RKO (cell line): Measurements from ENCODE around the gene MMP15.

Experiments used
- DNase-seq: peaks from one replicate; pipeline ENCODE4 v3.0.0-alpha.2; 2016; ENCODE audit warnings: low spot score

MMP15 gene

GRCh38 chr16:58019866-58020538, 5.6 kb upstream of the MMP15 start:
- DNase-seq, result no peak

- peak; percentile 42 for DNase-seq
Measured at GRCh38 chr16:58020628-58021521, 4.7 kb upstream of the MMP15 start.

DNA sequence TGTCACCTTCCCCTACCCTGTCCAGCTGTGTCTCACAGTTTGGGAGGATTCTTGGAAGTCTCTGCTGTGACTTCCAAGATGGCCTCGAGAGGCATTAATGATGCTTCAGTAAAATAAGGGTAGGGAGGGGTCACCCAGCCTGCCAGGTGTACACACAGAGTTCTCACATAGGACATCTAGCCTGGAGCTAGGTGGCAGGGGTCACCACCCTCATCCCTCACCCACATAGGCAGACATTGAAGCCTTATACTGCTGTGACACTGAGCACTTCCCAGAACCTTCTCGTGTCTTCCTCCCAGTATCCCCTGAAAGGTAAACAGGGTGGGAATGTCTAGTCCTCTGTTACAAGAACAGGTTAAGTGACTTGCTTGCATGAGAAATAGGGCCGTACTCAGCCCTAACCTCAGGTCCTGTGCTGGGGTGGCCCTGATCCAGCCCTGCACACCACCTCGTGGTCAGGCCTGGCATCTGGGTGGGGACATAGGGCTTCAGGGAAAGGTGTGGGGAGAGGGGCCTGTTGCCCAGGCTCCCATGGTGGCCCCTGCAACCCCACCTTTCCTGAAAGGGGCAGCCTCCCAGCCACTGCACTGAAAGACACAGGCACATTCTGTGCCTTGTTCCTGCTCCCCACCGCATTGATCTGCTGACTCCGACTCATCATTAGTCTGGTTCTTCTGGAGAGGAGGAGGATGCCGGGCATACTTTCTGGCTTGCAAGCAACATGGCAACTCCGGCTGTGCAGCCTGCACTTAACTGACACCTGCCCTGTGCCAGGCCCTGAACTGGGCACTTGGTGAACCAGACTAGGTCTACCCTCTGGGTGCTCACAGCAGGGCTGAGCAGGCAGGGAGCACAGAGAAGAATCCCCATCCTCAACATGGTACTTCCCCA, 3.6 kb upstream of the MMP15 start:
- peak; percentile 29 for DNase-seq

DNA sequence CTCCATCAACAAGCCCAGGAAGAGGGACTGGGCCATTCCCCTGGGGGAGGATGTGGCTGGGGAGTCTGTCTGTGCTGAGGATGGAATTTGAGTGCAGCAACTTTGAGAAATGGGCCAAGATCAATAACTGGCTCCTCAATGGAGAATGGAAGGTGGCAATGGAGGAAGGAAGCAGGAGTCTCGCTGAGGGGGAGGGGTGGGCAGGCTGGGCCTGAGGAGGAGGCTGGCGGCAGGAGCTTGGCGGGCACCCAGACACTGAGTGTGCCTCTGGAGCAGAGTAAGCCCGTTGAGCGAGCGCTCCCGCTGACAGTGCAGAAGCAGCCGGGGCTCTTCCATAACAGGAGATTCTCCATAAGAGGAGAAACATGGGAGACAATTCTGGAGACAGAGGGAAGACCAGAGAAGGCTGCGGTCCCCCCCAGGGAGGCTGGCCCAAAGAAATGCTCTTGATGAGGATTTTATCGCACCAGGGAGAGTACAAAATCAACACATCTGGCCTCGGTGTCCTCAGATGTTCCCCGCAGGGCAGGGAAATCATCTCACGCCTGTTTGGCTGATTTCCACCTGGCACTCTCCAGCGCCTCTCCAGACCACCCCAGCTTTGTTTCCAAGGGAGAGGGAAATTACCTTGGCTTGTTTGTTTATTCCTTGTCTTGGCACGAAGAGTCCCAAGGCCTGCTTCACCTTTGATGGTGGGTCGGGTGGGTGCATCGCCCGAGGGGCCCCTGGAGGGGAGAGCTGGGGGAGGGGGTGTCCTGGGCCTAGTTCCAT, 2.8 kb upstream of the MMP15 start:
- DNase-seq, result no peak

DNA sequence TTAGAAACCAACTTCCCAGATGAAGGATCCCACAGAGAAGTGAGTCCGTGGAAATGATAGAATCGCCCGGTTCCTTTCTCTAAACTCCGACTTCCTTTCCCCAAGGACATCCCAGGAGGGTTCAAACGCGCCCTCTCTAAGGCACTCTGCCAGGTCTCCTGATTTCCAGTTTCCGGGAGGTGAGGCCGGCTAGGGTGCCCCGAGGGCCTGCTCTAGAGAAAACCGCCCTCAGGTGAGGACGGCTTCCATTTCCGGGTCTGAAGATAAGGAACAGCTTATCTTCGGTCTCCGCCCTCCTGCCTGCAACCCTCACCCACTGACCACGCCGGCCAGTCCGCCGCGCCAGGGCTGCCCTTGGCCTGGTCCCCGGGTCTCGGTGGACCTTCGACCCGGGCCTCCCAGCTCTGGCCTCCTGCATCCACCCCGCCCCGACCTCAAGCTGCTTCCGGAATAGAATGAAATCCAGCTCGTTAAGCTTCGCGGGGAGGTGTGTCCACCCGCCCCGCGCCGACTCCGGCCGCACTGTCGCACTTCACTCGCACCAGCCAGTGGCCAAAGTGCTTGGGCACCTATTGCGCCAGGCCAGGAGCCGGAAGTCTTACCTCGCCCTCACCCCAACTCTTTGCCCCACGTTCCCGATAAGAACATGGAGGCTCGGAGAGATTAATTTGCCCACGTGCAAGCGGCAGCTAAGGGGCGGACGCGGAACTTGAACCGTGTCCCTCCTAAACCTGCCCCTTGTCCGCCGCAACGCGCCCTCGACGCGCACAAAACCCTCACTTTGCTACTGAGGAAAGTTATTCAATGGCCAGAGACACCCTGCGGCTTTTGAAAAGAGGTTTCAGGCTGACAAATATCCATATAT, 836 bp upstream of the MMP15 start:
- DNase-seq, result no peak

GRCh38 chr16:58026139-58026704, 668 bp downstream of the MMP15 start:
- DNase-seq, result peak; percentile 52

- DNase-seq, result no peak
Measured at GRCh38 chr16:58026705-58027160, 1.2 kb downstream of the MMP15 start.

- no peak for DNase-seq
Measured at GRCh38 chr16:58027161-58027915, 1.8 kb downstream of the MMP15 start.

GRCh38 chr16:58027916-58028455, 2.4 kb downstream of the MMP15 start:
- DNase-seq, result no peak

DNA sequence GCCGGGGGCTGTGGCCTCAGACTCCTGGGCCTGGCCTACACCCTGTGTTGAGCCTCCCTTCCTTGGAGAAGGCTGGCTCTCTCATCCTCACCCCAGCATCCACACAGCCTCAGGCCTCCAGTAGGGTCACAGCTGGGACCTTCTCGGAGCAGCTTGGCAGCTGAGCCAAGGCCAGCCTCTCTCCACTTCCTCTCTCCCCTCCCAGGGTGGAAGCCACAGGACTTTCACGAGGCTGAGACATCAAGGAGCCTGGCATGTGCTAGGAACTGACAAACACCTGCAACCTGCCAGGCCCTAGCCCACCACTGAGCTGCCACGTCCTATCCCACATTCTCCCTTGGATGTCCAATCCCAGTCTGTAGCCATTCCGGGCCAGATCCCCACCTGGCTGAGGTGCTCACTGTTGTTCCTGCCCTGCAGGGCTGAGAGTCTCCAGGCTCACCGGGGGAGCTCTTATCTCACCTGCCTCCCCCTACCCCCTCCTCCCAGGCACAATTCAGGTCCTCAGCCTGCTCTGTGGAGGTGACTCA, 3.1 kb downstream of the MMP15 start:
- DNase-seq, result no peak

- no peak for DNase-seq
Measured at GRCh38 chr16:58029410-58029809, 3.9 kb downstream of the MMP15 start.

DNA sequence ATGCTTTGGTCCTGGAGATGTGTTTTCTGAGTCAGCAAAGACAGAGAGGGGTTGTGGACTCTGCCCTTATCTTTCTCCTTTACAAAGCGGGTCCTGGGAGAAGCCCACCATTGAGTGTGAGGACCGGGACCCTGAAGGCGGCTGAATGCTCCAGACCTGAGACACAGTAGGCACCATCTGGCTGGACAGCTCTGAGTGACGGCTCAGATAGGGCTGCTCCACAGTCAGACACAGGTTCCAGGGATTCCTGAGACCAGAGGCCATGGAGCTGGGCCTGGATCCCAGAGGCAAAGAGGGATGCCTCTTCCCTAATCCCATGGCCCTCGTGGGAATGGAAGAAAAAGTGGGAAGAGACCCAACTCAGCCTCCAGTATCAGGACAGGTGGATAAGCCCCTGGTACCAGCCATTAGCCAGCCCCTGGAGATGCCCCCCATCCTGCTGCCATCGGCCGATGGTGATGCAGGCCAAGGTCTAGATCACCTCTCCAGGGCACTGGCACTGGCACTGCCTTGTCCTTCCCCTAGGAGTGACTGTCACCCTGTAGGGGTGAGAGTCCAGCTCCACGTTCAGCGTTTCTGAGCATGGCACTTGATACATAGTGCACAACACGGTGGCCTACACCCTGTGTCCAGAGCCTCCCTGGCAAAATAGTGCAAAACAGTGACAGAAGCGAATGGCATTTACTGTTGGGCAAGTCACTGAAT, 4.7 kb downstream of the MMP15 start:
- DNase-seq, result no peak

DNA sequence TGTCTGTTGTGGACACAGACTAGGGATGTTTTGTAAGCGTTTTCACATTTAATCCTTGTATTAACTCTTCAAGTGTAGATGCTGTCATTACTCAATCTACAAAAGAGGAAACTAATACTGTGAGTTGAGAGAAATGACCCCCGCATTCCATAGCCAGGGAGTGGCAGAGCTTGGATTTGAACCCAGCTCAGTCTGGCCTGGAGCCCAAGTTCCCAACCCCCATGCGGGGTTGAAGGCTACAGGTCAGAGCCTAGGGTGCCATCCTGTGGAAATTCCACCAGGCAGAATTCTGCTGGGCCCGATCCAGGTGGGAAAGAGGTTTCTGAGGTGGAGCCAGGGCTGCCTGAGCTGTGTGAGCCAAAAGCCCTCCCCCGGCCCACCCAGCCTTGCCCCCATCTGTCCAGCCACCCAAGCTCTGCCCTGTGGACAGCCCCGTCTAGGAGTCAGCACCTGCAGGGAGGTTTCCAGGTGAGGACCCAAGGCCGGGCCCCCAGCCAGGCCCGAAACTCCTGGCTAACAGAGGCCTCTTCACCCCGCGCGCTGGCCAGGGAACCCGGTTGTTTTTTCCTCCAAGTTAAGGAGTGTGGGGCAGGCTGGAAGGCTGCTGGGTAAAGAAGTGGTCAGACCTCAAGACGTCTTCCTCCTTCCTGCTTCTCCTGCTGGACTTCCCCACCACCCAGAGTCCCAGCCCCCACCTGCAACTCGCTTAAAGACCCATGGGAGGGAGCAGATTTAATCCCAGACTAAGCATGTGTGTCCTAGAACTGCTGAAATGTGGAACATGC, 5.7 kb downstream of the MMP15 start:
- DNase-seq, result no peak

- no peak for DNase-seq
Measured at GRCh38 chr16:58032710-58033293, 7.2 kb downstream of the MMP15 start.

DNA sequence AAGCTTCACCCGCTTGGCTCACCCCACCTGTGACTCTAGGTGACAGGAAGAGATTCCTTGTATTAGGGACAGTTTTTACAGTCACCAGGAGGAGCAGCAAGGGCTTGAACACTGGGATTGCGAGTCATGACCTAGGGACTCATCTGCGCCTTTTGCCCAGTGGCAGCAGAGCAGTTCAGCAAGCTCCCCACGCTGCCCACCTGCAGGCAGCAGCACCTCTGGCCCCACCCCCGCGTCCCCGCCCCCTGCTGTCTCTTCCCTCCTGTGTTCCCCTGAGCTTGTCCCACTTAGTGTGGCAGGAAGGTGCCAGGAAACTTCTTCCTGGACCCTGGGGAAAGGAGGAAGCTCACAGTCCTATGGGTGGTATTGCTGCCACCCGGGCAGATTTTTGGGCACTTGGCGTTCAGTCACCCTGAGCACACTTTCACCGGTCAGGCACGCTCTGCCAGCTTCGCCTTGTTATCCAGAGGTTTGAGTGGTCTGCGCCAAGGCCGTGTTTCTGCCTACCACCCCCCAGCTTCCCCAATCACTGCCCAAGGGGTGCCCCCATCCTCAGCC, 8.7 kb downstream of the MMP15 start:
- DNase-seq, result no peak

- no peak for DNase-seq
Measured at GRCh38 chr16:58034774-58035173, 9.2 kb downstream of the MMP15 start.
